HL-60 (cell line): Measurements from ENCODE around the gene BTBD7.

Source experiments
- GABPA ChIP-seq: IDR thresholded peaks from 2 replicates; pipeline ENCODE4 v1.6.1; 2012; ENCODE audit warnings: low read depth
- TF ChIP-seq, protein P1 (sequence below): IDR thresholded peaks from one replicate; pipeline ENCODE4 v1.5.1; 2011; ENCODE audit warnings: low read length, control low read depth, inconsistent platforms; ENCODE audit not compliant: insufficient read depth

GRCh38 chr14:93347850-93348249, 15.0 kb upstream of the BTBD7 start:
- no peak for TF ChIP-seq GABPA
- TF ChIP-seq, protein P1, sequence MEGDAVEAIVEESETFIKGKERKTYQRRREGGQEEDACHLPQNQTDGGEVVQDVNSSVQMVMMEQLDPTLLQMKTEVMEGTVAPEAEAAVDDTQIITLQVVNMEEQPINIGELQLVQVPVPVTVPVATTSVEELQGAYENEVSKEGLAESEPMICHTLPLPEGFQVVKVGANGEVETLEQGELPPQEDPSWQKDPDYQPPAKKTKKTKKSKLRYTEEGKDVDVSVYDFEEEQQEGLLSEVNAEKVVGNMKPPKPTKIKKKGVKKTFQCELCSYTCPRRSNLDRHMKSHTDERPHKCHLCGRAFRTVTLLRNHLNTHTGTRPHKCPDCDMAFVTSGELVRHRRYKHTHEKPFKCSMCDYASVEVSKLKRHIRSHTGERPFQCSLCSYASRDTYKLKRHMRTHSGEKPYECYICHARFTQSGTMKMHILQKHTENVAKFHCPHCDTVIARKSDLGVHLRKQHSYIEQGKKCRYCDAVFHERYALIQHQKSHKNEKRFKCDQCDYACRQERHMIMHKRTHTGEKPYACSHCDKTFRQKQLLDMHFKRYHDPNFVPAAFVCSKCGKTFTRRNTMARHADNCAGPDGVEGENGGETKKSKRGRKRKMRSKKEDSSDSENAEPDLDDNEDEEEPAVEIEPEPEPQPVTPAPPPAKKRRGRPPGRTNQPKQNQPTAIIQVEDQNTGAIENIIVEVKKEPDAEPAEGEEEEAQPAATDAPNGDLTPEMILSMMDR, result no peak
